HTR-8/SVneo (cell line): ENCODE results near the gene C5orf63.
"Not testable (repeated sequence)": the region's sequence is repeated elsewhere in the genome, so short reads cannot be mapped to it uniquely, and the experiment has no call there.

Experiments used
- DNase-seq: peaks from one replicate; pipeline ENCODE4 v3.0.0; 2011; ENCODE audit warnings: low spot score, mixed read lengths; ENCODE audit not compliant: insufficient read length
- FAIRE-seq: peaks from 2 replicates; lab custom pipeline; 2011; peaks lifted over from hg19 to GRCh38; lab: Jason Lieb, UNC

Gene C5orf63

DNA sequence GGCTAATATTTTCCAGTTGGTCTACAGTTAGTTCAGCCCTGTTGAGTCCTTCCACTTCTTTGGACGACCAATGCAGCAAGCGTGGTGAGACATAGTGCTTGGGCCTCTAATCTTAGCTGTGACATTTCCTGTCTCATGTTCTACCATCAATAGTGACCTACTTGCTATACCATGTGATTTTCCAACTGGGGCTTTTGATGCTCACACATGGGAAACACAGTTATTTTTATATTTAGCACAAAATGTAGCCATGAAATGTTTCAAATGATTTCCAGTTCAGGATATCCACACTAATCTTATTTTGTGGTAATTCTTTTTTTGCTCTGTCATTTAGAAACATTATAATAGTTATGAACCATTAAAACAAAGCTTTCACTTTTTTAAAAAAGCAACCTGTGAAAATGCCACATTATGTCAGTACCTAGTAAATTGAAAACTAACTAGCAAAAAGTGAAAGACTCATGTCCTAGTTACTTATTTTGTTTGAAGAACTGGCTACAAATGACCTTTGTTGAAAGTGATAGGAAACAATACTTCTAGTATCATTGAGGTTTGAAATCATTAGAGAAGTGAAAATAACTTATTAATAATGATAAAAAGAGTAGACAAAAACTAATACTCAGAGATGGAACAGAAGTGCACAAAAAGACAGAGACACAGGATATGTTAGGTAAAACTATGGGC lies 61.2 kb downstream of the C5orf63 start:
- FAIRE-seq (no peak), DNase-seq (no peak)

GRCh38 chr5:127011153-127011552 lies 62.1 kb downstream of the C5orf63 start:
- FAIRE-seq: no peak
- no peak for DNase-seq

- no peak for FAIRE-seq
- no peak for DNase-seq
These were observed 62.9 kb downstream of the C5orf63 start for GRCh38 chr5:127010362-127010761.

GRCh38 chr5:127009784-127010183 lies 63.5 kb downstream of the C5orf63 start:
- FAIRE-seq: no peak
- no peak for DNase-seq

GRCh38 chr5:127008300-127008975 lies 64.9 kb downstream of the C5orf63 start:
- no peak for DNase-seq
- no peak for FAIRE-seq

DNA sequence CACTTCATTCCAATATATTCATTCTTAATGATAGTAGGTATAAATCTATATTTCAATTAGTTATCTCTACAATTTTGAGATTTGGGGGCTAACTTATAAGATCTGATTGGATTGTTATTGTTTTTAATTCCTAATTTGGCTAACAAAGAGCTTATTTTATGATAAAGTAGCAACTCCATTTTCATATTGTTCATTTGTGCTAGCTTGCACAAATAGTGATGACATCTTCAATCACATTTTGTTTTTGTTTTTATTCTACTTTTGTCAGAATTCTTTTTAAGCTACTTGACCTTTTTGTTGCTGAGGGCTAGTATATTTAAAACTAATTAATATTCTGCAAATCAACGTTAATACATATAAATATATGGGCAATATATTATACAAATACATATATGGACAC lies 65.8 kb downstream of the C5orf63 start:
- FAIRE-seq (no peak), DNase-seq (no peak)

DNA sequence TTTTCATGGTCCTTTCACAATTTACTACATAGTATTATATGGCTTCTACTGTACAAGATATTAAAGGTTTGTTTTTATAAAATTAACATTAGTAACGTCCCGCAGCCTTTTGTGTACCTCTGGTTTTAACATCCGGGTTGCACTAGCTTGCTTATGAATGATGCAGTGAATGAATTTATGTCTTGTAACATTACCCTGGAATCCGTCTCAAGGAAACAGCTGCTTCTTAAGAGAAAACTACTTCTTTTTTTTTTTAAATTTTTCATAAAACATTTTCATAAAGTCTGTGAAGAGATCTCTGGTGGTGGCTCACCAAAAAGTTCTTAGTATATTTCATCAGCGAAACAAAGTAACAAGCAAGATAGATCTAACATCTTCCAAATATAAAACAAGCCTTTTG lies 66.6 kb downstream of the C5orf63 start:
- no peak for FAIRE-seq
- DNase-seq: no peak

DNA sequence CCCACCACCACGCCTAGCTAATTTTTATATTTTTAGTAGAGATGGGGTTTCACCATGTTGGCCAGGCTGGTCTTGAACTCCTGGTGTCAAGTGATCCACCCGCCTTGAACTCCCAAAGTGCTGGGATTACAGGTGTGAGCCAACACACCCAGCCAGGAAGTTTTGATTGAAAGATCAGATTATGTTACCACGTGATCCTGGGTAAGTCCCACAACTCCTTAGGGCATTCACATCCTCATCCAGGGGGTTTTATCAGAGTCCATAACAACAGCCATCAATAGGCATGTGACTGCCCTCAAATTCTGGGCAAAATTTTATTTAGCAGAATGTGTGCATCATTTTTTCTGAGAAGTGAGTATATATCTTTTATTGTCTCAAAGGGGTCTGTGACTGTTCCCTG lies 68.0 kb downstream of the C5orf63 start:
- DNase-seq, FAIRE-seq: not testable (repeated sequence)

DNA sequence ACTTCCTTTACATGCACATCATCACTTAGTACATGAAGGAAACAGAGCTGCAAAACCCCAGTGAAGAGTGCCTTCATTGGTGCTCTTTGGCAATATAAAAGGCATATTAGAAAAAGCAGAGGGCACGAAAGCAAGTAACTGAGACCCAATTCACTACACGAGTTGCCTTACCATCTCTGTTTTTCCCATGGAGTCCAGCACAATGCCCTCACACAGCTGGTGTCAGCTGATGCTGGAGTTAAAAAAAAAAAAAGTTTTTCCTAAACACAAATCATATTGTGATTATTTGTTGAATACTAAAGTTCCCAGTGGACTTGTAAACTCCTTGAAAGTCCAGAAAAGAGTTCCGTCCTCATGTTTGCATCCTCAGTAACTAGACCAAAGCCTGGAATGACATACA lies 68.6 kb downstream of the C5orf63 start:
- DNase-seq (no peak), FAIRE-seq (no peak)

GRCh38 chr5:127003798-127004495 lies 69.4 kb downstream of the C5orf63 start:
- DNase-seq (no peak), FAIRE-seq (no peak)

GRCh38 chr5:127002390-127002789 lies 70.9 kb downstream of the C5orf63 start:
- FAIRE-seq (no peak), DNase-seq (no peak)

DNA sequence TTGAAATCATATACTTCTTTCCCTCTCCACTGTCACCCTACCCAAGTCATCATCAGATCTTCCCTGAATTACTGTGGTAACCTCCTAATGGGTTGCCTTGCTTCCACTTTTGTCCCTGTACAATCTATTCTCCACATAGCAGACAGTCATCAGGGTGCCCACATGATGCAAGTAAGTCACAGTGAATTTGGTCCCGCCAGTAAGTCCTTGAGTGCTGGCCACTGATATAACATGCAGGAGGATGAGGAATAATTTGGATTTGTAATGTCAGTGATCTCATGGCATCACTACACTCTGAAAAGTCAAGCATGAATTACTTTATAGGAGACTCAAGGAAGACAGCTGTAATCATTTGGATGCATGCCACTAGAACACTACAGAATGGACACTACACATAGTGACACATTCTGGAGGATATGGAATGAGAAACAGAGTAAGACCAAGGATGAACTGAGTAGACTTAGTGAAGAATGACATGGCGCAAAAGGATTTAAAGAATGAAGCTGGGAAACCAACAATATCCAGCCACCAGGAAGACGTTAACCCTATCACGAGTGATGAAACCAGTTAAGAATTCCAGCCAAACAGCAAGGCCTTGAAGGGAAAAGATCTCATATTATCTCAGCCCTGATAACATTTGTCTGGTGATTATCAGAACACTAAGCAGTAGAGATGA lies 71.5 kb downstream of the C5orf63 start:
- FAIRE-seq: peak; percentile 69
- DNase-seq: peak; percentile 63
